Stimulated activated CD4-positive, alpha-beta T cell treated with anti-CD3 and anti-CD28 coated beads, Interleukin-1b, Interleukin-23, amount 100 ng/mL, for 4 hours (primary cell): ENCODE results near the gene MRPL30.
"Not testable (repeated sequence)": the region's sequence is repeated elsewhere in the genome, so short reads cannot be mapped to it uniquely, and the experiment has no call there.

Source experiments
- DNase-seq, 2 donors: peaks; one replicate each; pipeline ENCODE4 v3.0.0-alpha.2; 2020; ENCODE audit warnings: low read depth in 2 of 2

The MRPL30 gene

GRCh38 chr2:99184811-99185210, 3.8 kb downstream of the MRPL30 start:
- no peak for DNase-seq

GRCh38 chr2:99187011-99187410, 6.0 kb downstream of the MRPL30 start:
- DNase-seq = no peak

- DNase-seq = no peak
These were observed 7.4 kb downstream of the MRPL30 start for GRCh38 chr2:99188357-99188756.

- no peak for DNase-seq
These were observed 9.6 kb downstream of the MRPL30 start for GRCh38 chr2:99190548-99190947.

- not testable (repeated sequence) for DNase-seq
These were observed 11.4 kb downstream of the MRPL30 start for GRCh38 chr2:99192364-99192763.

GRCh38 chr2:99198103-99198841, 17.3 kb downstream of the MRPL30 start:
- DNase-seq = no peak

- DNase-seq = no peak
These were observed 19.3 kb downstream of the MRPL30 start for GRCh38 chr2:99200076-99200800.

GRCh38 chr2:99201959-99202678, 21.1 kb downstream of the MRPL30 start:
- DNase-seq = no peak

GRCh38 chr2:99205491-99205890, 24.5 kb downstream of the MRPL30 start:
- DNase-seq = no peak

- no peak for DNase-seq
These were observed 35.1 kb downstream of the MRPL30 start for GRCh38 chr2:99216096-99216495.

GRCh38 chr2:99217929-99218501, 37.0 kb downstream of the MRPL30 start:
- DNase-seq = no peak

- DNase-seq = not testable (repeated sequence)
These were observed 52.2 kb downstream of the MRPL30 start for GRCh38 chr2:99233177-99233576.

- DNase-seq = no peak
These were observed 57.6 kb downstream of the MRPL30 start for GRCh38 chr2:99238599-99238998.

GRCh38 chr2:99240431-99240830, 59.4 kb downstream of the MRPL30 start:
- no peak for DNase-seq

- DNase-seq = no peak
These were observed 61.2 kb downstream of the MRPL30 start for GRCh38 chr2:99242151-99242550.
